GM19099 (cell line): Measurements from ENCODE around the gene CH25H.
A peak's percentile ranks its signal among the peaks of the same experiment; 100 is the strongest.

Experiments
- POLR2A ChIP-seq: IDR thresholded peaks from 3 replicates; pipeline ENCODE4 v1.6.1; 2011; ENCODE audit warnings: low read depth; ENCODE audit not compliant: insufficient read length; ENCODE audit errors: extremely low read depth

CH25H gene

DNA sequence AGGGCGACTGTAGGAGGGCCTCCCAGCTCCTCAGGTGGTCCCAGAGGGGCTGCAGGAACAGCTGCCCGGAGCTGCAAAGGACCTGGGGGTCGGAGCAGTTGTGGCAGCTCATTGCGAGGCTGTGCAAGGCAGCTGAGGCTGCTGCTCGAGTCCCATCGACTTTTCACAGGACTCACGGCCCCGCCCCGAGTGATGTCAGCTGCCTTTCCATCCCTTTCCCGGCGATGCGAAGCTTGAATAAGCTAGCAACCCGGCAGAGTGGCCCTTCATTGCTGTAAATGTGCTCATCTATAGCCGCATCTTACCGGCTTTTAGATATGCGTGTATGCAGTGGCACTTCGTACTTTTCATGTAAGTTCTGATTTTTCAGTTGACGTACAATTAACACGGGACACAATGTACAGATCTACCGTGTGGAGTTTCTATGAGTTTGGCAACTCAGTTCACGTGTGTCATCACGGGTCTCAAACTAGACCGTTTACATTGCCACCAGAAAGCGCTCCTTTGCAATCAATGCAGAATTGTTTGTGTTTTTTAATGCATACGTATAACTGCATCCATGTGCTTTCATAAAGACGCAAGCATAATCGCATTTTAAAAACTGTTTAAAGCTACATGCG, at the start of gene CH25H:
Gene CH25H (minus strand): TSS at position 137 of the 620 bp plus-strand sequence. CDS start 25 bp downstream, at position 112.
- TF ChIP-seq POLR2A = no peak

- TF ChIP-seq POLR2A = no peak
Measured at GRCh38 chr10:89256340-89256739, 49.2 kb upstream of the CH25H start.

DNA sequence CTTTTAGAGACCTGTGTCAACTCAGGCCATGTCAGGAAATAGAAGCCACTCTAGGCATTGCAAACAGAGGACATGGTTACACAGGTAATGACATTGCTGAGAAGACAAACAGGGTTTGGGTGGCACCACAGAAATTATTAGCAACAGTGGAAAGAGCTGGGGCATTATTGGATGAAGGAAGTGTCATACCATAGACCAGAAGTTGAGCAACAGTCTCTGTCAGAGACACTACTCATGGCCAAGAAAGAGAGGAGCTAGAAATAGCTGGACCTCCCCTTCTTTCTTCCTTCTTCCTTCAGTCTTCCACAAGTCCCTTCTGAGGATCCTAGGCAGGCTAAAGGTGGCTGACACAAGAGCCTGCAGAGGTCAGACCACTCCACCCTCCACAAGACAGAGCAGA, 48.7 kb upstream of the CH25H start:
- TF ChIP-seq POLR2A = no peak

DNA sequence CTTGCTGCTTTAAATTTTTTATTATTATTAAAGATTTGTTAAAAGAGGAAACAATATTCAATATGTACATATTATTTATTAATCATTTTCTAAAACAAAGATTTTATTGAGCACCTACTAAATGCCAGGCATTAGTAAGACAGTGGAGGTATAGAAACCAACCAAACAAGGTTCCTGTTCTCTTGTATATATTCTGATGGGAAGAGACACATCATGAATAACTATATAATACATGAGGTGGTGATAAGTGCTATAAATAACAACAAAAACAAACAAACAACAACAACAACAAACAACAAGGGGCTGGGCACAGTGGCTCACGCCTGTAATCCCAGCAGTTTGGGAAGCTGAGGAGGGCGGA, 45.1 kb upstream of the CH25H start:
- TF ChIP-seq POLR2A = no peak

GRCh38 chr10:89251409-89252224, 44.5 kb upstream of the CH25H start, which contains the start of gene LIPA:
TSS of gene LIPA (minus strand) at chr10:89251775. CDS start at chr10:89247648, 4,127 bp downstream.
- TF ChIP-seq POLR2A = peak; percentile 84

- TF ChIP-seq POLR2A = no peak
Measured at GRCh38 chr10:89250865-89251408, 43.8 kb upstream of the CH25H start.

- no peak for TF ChIP-seq POLR2A
Measured at GRCh38 chr10:89248990-89249389, 41.9 kb upstream of the CH25H start.

DNA sequence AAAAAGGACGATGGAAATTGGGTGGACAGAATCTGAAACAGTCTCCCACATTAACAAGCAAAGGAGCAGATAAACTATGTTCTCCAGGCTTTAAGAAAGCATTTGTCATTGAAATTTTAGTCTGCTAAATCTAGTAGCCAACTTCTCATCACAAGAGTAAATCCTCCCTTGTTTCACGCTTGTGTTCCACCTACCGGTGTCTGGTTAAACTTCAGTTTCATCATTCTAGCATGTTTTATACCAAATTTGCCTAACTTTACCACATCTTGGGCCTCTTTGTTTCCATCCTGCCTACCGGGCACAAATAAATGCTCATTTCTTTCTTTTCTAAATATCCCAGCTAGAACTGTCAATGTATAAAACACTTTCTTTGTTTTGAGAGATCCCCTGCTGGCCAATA, 38.7 kb upstream of the CH25H start:
- no peak for TF ChIP-seq POLR2A

DNA sequence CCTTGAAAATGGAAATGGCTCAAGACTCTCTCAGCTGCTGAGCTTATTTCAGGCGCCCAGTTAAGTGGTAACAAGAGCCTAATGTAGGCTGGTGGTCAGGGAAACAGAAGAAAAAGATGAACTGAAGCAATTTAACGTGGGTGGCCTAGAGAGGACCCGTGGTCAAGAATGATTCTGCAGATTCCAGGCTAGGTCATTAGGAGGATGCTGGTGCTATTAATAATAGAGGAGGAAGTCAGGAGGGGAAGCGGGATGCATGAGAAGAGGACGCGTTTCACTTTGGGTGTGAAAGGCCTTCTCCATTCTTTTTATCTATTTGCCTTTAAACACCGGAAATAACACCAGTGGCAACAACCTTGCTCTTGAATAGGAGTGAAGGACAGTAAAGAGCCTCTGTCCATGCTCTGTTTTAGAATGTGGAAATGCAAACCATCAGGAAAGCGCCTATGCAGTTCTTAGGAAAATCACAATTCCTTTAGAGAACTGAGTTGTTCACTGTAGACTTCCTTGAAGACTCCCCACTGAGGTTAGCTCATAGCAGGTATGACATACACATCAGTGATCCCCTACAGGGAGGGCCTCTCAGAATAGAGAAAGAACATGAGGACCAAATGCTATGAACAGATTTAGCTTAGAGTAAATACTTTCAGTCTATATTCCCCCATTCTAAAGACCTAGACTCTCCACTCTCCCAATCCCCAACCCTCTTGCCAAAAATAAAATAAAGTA, 35.9 kb upstream of the CH25H start:
- no peak for TF ChIP-seq POLR2A

DNA sequence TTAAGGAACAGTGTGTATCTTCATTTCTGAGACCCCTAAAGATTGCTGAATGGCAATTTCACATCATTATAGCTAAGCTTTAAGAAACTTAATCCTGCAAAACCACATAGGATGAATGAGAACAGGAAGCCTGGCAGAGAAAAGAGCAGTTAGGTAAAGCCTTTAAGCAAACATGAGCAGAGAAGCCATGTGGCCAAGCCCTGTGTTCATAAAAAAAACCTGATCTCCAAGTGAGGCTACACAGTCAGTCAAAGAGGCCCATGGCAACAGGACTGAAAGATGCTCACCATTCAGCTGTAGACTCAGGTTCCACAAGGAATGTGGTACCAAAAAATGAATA, 35.2 kb upstream of the CH25H start:
- TF ChIP-seq POLR2A = no peak

GRCh38 chr10:89241486-89242344, 34.6 kb upstream of the CH25H start:
- no peak for TF ChIP-seq POLR2A

DNA sequence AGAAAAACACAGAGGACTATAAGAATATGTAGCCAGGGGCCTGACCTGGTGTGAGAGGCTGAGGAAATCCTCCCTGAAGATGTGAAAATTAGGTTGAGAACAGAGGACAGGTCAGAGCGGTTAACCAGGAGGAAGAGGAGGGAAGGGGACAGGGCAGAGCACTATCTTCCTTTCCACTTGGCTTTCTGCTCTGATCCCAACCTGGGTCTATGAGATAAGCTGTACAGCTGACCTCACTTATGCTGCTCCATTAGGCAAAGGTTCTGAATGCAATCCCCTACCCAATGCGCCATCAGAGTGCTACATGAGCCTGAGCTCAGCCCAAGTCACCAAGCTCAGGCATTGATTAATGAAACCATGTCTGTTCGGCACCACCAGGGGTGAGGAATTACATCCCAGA, 33.9 kb upstream of the CH25H start:
- no peak for TF ChIP-seq POLR2A

DNA sequence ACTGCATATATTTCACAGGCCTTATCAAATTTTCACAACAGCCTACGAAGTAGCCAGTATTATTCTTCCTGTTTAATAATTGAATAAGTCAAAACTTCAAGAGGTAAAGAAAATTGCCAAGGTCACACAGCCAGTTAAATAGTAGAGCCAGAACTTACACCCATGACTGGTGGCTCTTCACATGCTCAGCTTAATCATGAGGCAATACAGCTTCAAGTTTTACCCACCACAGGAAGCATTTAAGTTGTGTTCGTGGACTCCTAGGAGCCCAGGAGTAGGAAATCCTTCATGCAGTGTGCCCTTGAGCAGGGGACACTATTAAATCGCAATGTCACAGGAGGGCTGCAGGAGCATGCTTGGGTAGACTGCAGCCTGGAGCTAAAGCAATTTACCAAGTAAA, 33.4 kb upstream of the CH25H start:
- TF ChIP-seq POLR2A = no peak

- no peak for TF ChIP-seq POLR2A
Measured at GRCh38 chr10:89238956-89239644, 32.0 kb upstream of the CH25H start.
